HL-60/S4 treated with retinoic acid at 250 ng/mL for 4 days and 3 days (cell line): Measurements from ENCODE around the gene SCLY.
"Not testable (repeated sequence)": the region's sequence is repeated elsewhere in the genome, so short reads cannot be mapped to it uniquely, and the experiment has no call there.

Experiments
- in situ Hi-C: fragments of 300-500 bp; cut with MboI; formaldehyde crosslinking; loops from 2 replicates; pipeline ENCODE4 v1.7.0; 2022; ENCODE audit warnings: low sequenced_read_pairs

Gene SCLY, protein sequence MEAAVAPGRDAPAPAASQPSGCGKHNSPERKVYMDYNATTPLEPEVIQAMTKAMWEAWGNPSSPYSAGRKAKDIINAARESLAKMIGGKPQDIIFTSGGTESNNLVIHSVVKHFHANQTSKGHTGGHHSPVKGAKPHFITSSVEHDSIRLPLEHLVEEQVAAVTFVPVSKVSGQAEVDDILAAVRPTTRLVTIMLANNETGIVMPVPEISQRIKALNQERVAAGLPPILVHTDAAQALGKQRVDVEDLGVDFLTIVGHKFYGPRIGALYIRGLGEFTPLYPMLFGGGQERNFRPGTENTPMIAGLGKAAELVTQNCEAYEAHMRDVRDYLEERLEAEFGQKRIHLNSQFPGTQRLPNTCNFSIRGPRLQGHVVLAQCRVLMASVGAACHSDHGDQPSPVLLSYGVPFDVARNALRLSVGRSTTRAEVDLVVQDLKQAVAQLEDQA

DNA sequence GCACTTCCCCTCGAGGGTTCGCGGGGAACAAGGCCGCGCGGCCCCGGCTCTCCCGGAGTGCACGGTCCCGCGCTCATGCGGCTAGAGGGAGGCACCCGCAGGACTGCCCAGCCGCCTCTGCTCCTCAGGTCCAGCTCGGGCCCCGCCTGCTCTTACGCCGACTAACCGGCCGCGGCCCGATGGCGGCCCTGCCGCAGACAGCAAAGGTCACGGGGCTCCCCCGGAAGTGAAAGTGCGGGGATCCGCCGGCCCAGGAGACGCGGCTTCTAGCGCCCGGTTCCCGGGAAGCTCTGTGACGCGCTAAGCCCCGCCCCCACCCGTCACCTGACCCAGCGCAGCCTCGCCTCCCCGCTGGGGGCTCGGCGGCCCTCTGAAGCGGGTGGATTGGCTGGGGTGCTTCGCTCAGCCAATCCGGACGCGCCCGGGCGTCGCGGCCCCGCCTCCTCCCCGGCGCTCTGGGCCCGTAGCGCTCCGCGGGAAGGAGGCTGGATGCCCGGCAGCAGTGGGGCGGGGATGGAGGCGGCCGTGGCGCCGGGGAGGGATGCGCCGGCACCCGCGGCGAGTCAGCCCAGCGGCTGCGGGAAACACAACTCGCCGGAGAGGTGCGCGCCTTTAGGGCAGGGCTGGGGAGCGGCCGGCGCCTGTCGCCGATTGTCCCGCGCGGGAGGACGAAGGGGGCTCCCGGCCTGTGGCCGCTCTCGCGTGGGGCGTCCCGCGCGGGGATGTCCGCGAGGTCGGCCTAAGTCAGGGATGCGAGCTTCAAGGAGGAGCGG lies at the start of gene SCLY:
Gene SCLY, plus strand, starts transcription at position 460 of the 773 bp plus-strand sequence. Its CDS starts 54 bp downstream, at position 514.
- in situ Hi-C loops: no loop called here

DNA sequence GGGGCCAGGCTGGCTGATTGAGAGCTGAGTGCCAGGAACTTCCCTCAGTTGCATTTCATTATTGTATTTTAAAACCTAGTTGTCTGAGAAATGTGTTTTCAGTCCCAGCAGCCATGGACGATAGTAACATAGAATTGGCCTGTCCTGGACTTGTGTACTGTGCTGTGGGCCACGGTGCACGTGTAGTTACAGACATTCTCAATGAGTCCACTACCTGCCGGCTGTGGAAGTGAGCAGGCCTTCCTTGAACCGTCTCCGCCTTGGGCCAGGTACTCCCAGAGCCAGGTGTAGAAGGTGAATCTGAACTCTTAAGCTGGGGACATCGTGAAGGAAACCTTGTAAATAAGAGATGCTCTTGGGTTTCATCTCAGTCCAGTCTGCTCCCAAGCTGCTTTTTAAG lies 47.0 kb upstream of the SCLY start:
- in situ Hi-C loops: no loop called here

DNA sequence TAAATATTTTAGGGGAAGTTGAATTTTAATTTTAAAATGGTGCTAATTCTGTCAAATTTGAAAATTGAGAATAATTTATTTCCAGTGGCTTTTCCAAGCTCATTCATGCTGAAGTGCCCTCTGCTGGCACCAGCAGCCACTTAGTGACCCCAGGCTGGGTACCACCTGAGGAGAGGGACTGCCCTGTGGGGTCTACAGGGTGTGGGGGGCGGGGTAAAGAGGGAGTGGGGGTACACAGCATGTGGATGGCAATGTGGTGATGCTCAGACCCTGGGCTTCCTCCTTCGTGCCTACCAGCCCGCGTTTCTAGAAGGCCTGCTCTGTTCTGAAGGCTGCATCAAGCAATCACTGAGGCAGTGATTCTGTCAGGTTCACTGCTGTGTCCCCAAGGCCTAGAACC lies 45.1 kb upstream of the SCLY start:
- in situ Hi-C loops: no loop called here

DNA sequence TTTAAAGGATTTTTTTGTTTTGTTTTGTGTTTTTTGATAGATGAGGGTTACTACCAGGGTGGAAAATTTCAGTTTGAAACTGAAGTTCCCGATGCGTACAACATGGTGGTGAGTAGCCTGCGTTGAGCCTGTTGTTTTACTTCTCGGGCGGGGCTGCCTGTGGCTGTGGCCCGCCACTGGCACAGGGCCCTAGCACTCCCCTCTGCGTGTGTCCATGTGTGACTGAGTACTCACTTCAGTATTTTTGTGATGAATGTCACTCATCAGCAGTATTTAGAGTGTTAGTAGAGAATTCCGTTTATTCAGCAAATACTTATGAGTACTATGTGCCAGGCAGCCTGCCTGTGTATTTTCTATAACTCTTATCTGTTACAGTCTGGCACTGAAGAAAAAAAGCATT lies 44.3 kb upstream of the SCLY start:
- in situ Hi-C loops: no loop called here

DNA sequence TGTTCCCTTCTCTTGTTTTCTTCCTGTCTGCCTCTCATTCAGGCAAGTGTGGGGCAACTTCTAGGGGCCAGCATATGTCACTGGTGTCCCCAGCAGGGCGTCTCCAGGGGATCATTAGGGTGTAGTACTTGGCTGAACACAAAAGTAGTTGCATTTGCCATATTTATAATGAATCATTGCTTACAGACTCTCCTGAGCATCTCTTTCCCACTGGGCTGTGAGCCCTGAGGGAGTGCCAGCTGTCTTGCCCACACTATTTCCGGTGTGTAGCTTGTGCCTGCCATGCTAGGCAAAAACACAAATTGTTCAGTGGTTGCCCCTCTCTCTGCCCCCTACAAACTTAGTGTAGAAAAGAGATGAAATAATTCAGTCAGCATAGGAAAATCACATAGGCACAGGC lies 40.8 kb upstream of the SCLY start:
- in situ Hi-C loops: no loop called here

DNA sequence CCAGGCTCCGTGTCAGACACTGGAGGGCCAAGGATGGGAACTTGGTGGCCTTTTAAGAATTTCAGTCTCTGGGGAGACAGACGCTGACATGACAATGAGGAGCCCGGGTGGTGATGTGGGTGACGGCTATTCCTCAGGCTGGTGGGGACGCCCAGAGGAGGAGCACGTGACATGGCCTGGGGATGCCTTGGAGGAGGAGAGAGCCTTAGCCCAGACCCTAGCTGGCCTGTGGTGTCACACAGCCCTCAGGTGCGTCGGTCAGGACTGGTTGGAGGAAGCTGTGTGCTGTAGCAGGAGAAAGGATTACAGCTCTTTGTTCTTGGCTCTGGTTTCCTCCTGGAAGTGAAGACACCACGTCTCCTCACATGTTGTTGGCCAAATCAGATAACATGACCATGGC lies 40.0 kb upstream of the SCLY start:
- in situ Hi-C loops: no loop called here

DNA sequence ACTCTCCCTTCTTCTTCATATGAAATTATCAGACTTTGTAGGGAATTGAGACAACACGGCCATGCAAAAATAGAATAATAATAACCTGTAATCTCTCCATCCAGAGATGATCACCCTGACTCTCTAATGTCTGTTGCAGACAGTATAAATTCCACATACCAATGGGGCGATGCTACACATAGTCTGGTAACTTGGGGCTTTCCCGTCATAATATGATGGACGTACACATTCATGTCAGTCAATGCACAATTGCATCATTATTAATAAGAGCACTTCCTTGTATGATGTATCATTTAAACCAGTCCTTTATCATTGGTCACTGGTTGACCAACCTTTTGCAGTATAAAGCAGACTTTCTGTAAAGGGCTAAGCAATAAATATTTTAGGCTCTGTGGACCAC lies 39.5 kb upstream of the SCLY start:
- in situ Hi-C loops: no loop called here

DNA sequence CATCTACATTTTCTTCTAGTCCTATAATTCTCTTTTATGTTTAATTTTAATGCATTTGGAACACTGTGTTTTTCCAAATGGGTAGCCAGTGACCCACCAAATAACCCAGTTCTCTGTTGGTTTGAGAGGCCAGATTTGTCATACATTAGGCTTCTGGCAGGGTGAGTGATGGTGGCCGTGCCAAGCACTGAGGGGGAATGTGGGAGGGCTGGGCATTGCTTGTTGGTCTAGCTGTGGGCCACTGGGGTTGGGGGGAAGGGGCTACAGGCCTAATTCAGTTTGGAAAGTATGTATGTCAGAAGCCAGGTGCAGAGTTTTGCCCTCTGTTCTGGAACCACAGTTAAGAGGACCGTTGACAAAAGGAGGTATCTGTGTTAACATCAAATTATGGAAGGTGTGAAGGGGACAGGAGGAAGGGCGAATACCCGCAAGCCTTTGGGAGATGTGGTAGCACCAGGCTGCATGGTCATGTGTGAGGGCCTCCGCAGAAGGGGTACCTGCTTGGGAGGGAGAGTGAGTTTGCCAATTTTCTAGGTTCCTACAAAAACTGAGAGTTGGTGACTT lies 38.1 kb upstream of the SCLY start:
- in situ Hi-C loops: no loop called here

DNA sequence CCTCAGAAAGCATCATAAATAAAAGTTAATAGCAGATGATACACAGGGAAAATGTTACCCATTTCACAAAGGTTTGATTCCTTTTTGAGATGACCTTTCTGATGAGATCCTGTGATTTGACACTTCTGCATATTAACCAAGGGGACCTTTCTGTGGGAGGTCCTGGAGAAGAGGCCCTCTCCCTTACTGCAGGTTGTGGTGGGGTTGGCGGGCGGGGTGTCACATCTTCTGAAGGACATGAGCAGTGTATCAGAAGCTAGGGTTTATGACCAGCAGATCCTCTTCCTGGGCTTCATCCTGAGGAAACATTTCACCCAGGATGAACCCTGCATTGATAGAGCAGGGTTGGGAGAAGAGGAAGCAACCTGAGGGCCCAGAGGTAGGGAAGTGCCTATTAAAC lies 37.2 kb upstream of the SCLY start:
- in situ Hi-C loops: no loop called here

DNA sequence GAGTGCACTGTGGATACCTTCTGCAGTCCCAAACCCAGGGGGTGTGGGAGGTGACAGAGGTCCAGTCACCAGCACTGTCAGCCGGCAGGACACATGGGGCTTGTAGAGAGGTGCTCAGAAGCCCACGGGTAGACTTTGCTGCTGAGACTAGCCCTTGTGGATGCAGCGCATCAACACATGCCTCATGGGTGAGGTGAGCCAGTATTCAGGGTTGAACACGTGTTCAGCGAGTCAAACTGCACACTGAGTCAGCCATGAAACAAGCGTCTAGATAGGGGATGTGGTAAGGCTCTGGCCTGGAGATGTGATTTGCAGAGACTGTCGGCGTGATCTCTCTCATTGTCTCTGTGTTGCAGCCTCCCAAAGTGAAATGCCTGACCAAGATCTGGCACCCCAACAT lies 35.8 kb upstream of the SCLY start:
- in situ Hi-C loops: no loop called here

DNA sequence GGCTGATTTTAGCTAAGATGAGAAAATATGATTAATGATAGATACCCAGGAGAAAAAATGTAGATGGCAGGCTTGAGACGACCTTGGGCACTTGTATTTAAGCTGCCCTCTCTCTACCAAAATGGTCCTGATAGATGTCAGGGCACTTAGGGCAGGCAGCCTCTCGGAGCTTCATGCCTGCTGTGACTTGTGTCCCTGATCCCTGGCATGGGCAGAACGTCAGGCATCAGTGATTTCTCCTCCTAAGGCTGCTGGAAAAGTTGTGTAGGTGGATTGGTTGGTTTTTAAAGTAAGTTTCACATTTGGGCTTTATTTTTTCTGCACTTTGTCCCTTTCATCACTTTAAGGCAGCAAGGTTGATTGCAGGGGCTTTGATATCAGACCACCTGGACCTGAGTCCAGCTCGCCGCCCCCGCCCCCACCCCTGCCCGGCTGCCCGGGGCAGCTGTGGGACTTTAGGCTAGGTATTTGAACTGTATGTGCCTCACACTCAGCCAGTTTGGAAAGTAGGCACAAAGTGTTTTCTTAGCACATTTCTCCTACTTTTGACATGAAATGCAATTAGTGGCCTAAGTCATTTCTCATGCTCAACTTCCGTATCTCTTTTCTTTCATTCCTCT lies 35.0 kb upstream of the SCLY start:
- in situ Hi-C loops: no loop called here

DNA sequence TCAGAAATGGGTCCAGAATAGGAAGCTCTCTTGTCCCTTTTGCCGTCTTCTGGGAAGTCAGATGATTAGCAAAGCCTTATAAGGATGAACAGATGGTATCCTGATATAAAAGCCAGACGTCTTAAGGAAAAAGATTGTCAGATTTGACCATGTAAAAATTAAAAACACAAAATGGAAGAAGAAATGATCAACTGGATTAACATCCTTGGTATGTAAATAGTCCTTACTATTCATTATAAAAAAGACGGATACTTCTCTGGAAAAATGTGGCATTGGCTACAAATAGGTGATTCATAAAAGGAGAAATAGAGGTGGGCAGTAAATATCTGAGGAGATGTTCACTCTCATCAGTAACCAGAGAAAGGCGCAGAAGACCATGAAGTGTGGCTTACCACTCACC lies 33.7 kb upstream of the SCLY start:
- in situ Hi-C loops: no loop called here

DNA sequence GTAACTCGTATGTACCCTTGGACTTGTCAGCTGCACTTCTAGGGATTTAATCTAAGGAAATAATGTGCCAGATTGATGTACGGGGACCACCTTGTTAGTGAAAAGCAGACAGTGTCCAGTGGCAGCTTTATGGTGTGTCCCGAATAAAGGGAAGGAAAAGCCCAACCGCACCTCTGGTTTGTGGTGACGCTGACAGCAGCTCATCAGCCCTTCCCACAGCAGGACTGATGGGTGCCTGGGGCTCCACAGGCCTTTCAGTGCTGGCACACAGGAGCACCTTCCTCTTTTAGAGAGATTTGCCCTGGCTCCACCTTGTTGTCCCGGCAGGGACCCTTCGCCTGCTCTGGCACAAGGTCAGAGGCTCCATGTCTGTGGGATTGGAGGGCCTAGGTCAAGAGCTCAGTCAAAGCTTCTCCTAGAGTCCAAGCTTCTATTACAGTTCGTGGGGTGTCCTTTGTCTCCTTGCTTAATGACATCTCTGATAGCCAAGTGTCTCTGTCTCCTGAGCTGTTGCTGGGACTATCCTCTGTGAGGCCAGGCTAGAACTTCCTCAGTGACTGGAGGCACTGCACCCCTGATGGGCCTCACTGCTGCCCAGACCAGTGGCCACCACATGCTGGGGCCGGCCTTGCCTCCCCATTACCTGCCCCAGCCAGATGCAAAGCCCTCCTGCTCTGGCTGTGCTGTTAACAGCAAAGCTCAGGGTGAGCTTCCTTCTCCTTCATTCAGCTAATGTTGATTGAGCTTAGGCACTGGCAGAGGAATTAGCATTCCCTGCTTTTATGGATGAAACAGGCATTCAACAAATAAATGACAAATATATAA lies 33.0 kb upstream of the SCLY start:
- in situ Hi-C loops: no loop called here

DNA sequence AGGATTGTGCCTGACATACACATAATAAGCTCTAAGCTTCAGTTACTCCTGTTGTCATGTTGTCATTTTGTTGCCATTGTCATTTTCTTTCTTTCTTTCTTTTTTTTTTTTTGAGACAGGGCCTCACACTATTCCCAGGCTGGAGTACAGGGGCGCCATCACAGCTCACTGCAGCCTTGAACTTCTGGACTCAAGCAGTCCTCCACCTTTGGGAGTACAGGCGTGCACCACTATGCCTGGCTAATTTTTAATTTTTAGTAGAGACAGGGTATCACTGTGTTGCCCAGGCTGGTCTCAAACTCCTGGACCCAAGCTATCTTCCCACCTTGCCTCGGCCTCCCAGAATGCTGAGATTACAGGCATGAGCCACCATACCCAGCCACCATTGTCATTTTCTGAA lies 30.9 kb upstream of the SCLY start:
- in situ Hi-C loops: no loop called here

DNA sequence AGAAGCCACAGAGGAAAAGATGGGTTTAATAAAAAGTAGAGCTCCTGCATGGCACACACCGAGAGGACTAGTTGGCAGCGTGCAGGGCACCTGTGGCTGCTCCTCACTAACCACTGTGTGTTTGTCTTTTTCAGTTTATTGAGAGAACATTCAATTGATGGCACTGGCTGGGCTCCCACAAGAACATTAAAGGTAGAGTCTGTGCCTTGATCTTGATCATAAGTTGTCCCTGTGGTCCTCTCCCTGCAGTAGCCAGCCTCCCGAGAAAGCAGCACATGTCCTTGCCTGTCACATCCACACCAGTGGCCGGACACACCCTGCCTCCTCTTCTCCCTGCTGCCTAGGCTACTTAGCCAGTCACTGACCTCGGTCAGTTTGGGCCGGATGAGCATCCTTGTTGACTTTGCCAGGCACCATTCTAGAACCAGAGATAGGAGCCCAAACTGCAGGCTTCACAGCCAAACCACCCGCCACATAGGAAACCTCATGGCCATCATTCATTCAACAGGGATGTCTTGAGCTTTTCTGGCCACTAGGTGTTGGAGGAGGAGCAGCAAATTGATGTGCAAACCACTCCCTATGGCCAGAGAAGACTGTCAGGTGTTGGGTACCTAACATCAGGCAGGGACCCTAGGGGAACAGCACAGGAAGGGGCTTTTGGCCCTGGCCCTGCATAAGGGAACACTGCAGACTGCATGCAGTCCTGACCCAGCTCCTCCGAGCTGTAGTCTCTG lies 30.2 kb upstream of the SCLY start:
- in situ Hi-C loops: no loop called here

DNA sequence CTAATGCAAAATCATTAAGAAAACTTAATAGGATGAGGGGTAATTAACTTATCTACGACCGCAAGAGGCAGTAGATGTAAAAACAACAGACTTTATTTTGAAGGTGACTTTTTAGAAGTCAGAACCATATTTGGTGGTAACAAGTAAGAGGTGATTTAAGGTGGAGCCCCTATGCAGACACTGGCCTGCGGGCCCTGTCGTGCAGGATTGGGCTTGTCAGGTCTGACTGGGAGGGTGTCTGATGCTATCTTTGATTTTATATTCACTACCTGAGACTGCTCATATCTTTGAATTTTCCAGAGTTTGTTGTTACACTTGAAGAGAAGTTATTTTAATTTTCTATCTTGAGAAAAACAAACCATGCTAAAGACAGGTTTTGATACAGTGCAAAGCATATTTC lies 29.1 kb upstream of the SCLY start:
- in situ Hi-C loops: no loop called here

DNA sequence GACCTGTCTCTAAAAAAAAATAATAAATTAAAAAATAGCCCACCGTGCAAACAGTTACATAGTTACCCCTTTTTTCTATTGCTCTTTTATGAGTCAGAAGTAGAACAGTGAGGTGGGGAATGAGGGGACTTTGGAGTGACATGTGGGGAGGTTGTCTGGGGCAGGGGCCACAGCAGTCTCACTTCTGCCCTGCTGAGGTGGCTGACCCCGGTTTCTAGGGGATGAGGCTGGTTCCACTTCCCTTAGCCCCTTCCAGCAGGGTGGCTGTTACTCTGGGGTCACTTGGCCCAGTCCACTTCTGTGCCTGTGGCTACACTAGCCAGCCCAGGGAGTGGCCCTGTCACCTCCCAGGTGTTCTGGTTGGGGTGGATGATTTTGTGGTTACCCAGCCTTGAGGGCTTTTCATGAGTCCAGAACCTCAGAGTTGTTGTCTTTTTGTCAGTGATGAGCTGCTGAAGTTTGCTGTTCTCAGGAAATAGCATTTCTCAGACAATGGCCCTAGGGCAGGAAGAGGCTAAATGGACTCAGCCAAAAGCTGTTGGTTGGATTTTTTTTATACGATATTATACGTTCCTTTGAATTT lies 28.0 kb upstream of the SCLY start:
- in situ Hi-C loops: no loop called here

DNA sequence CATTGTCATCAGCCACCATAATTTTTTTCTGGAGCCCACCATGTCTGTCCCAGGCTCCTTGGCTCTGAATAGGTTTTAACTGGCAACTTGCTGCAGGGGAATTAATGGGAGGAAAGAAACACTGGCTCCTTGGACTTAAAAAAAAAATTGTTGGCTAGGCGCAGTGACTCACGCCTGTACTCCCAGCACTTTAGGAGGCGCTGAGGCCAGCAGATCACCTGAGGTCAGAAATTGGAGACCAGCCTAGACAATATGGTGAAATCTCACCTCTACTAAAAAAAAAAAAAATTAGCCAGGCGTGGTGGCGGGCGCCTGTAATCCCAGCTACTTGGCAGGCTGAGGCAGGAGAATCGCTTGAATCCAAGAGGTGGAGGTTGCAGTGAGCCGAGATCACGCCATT lies 26.8 kb upstream of the SCLY start:
- in situ Hi-C loops: not testable (repeated sequence)

DNA sequence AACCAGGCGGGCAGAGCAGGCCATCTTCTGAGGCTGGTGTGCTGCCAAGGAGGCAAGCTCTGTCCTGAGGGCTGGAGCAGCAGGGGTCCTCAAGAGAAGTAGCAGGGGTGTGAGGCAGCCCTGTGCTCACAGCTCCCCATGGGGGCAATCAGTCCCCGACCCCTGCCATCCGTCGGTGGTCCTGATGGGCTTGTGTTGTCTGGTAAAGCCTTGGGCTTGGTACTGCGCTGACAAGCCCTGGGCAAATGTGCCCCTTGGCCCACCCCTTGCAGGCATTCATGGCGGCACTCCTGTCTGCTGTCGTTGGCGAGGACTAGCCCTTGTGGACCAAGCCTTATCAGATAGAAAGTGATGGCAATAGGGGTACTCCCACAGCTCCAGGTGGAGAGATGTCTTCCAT lies 22.6 kb upstream of the SCLY start:
- in situ Hi-C loops: no loop called here

DNA sequence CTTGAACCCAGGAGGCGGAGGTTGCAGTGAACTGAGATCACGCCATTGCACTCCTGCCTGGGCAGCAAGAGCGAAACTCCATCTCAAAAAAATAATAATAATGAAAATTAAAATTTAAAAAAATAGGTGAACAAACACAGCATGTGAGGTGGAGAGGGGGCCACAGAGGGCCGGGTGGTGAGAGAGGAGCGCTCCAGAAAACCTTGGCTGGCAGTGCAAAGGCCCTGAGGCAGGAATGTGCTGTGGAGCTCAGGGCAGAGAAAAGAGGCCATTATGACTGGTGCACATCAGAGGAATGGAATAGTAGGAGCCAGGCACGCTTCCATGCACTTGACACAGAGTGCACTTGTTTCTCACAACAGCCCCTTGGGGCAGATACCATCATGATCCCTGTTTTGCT lies 21.6 kb upstream of the SCLY start:
- in situ Hi-C loops: no loop called here
